ENCODE results near the gene PSEN2. TPM values are rescaled to one million over a fixed set of nuclear protein-coding genes. Genes with fewer than 3 reads are reported as not detected.
A peak's percentile ranks its signal among the peaks of the same experiment; 100 is the strongest.

PSEN2 gene
- total RNA-seq, 4 donors from 2014 or later, result 37.8 to 56.9 (median 47.1) TPM

DNA sequence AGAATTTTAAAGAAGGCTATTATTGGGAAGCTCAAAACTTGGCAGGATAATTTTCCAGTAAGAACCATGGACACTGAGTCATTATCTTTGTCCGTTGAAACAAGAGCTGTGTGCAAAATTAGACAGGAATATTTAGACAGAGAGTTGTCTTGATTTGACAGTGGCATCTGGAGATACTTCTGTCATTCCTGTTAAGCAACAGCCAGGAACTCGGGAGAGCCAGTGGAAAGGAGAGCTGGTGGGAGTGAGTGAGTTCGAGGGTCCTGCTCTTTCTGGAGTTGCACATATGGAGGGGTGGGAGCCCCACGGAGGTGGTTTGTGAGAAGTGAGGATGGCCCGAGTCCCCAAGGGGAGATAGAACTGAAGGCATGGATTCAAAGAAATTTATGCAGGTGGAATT, 72.7 kb downstream of the PSEN2 start:
- peaks cover 0 to 6% (median 2%) of the 10 kb centered on the region in 4 donors for H3K9me3 ChIP-seq
- intact Hi-C loops (cut with DNase I), result no loop called here
- H3K4me1 ChIP-seq, result peaks cover 53 to 76% (median 75%) of the 10 kb centered on the region in 4 donors

DNA sequence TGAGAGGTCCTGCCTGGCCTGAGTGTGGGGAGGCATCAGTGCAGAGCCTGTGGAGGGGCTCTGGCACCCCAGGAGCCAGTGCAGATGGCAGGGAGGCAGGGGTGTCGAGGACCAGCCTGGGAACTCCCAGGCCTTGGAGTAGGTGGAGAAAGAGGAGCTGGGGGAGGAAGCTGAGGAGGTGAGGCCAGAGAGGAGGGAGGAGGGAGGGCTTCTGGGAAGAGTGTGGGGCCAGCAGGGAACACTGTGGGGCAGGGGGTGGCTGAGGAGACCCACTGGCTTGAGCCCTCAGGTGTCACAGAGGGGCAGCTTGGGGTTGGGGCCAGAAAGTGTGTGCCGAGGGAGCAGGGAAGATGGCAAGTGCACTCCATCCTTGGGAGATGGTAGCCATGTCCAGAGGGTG, 73.5 kb downstream of the PSEN2 start:
- 100% methylated on average over 2 of the region's 2 CpGs for WGBS
- peaks cover 0 to 8% (median 3%) of the 10 kb centered on the region in 4 donors for H3K9me3 ChIP-seq
- H3K27me3 ChIP-seq, result no peaks in the 10 kb centered on the region
- peaks cover 46 to 68% (median 67%) of the 10 kb centered on the region in 4 donors for H3K4me1 ChIP-seq
- H3K27ac ChIP-seq (replicated peaks in 1 of 4), result peak overlapping the region in 3 of 4 donors; percentile 17 to 93 (median 55)
- intact Hi-C loops (cut with DNase I), result no loop called here
- DNase-seq (ENCODE audit: extremely low spot score), result no peak
- H3K4me3 ChIP-seq, result no peak overlapping the region
- no peak for TF ChIP-seq POLR2AphosphoS5 (IDR thresholded peaks at IDR 0.05)
- no peak for TF ChIP-seq EP300 (IDR thresholded peaks at IDR 0.05)
- H3K36me3 ChIP-seq, result no peaks in the 10 kb centered on the region

More for the DNA sequence above, 72.7 kb downstream of the PSEN2 start:
- Histone ChIP-seq H3K27ac (replicated peaks in 1 of 4) (peak overlapping the region; percentile 46 to 99 (median 76)), H3K27me3 (no peaks in the 10 kb centered on the region), H3K4me3 (peak overlapping the region in 3 of 4 donors; percentile 13 to 86 (median 24)), H3K36me3 (no peaks in the 10 kb centered on the region)
- 48% methylated on average over 5 of the region's 5 CpGs for WGBS
- no peak for DNase-seq (ENCODE audit: extremely low spot score)
- TF ChIP-seq, protein P1, sequence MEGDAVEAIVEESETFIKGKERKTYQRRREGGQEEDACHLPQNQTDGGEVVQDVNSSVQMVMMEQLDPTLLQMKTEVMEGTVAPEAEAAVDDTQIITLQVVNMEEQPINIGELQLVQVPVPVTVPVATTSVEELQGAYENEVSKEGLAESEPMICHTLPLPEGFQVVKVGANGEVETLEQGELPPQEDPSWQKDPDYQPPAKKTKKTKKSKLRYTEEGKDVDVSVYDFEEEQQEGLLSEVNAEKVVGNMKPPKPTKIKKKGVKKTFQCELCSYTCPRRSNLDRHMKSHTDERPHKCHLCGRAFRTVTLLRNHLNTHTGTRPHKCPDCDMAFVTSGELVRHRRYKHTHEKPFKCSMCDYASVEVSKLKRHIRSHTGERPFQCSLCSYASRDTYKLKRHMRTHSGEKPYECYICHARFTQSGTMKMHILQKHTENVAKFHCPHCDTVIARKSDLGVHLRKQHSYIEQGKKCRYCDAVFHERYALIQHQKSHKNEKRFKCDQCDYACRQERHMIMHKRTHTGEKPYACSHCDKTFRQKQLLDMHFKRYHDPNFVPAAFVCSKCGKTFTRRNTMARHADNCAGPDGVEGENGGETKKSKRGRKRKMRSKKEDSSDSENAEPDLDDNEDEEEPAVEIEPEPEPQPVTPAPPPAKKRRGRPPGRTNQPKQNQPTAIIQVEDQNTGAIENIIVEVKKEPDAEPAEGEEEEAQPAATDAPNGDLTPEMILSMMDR (IDR thresholded peaks at IDR 0.05), result no peak
- no peak for TF ChIP-seq POLR2AphosphoS5 (IDR thresholded peaks at IDR 0.05)
- TF ChIP-seq POLR2A (IDR thresholded peaks at IDR 0.05; ENCODE audit: low read depth), result no peak
- no peak for TF ChIP-seq EP300 (IDR thresholded peaks at IDR 0.05)

DNA sequence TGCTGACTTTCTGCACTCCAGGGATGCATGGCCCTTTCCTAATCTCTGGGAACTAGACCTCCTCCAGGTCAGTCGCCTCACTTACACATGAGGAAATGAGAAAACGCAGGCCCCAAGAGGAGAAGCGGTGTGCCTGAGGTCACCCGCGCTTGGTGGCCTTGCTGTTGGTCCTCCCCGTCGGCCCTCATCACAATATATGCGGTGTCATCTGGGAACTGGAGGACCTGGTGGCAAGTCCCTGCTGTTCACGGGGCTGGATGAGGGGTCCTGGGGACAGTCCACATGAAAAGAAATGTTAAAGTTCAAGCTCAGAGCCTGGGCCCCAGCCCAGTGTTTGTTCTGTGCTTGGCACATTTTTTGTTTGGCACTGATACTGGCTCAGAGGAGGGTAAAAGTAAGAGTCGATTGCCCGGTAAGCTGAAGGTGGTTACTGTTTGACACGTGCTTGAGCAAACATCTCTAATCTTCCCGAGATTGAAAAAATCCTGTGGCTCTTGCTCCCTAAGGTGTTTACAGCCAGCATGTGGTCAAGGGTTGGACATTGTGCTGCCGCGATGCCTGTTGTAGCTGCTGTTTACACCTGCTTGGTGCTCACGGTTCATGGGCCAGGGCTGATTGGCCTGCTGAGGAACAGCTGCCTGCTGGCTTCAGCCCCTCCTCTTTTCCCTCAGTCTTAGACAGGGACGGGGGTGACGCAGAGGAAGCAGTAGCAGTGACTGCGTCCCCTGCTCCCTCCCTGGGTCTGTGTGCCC, 74.9 kb downstream of the PSEN2 start:
- intact Hi-C loops (cut with DNase I), result no loop called here
- peak overlapping the region in 2 of 4 donors; percentile 0 to 13 for H3K4me3 ChIP-seq
- no peaks in the 10 kb centered on the region for H3K27me3 ChIP-seq
- H3K36me3 ChIP-seq, result no peaks in the 10 kb centered on the region
- DNase-seq (ENCODE audit: extremely low spot score), result no peak
- peak overlapping the region; percentile 45 to 93 (median 52) for H3K27ac ChIP-seq (replicated peaks in 1 of 4)
- H3K9me3 ChIP-seq, result peaks cover 0 to 8% (median 3%) of the 10 kb centered on the region in 4 donors
- TF ChIP-seq, protein P1 (IDR thresholded peaks at IDR 0.05), result no peak
- TF ChIP-seq POLR2AphosphoS5 (IDR thresholded peaks at IDR 0.05) (no peak), EP300 (IDR thresholded peaks at IDR 0.05) (no peak), POLR2A (IDR thresholded peaks at IDR 0.05; ENCODE audit: low read depth) (no peak)
- 65% methylated on average over 19 of the region's 19 CpGs for WGBS
- H3K4me1 ChIP-seq, result peaks cover 45 to 78% (median 70%) of the 10 kb centered on the region in 4 donors

Other genes with a start within 250 kb of the PSEN2 start
- gene ITPKB, start 131.3 kb upstream of the PSEN2 start, total RNA-seq, result 100 to 1,000 TPM in 2 of 4 donors, 10 to 100 TPM in 2; 71.1 to 156 (median 116) TPM
- gene COQ8A, start 69.7 kb downstream of the PSEN2 start, total RNA-seq, result 100 to 1,000 TPM in 1 of 4 donors, 10 to 100 TPM in 3; 73.1 to 118 (median 80.9) TPM

Measured in esophagus muscularis mucosa (tissue), 4 donors.